GOT3 (cell line): ENCODE results near the gene TNFAIP3.
"Not testable (repeated sequence)": the region's sequence is repeated elsewhere in the genome, so short reads cannot be mapped to it uniquely, and the experiment has no call there.

Experiments
- DNase-seq: peaks from one replicate; lab custom pipeline; 2025; ENCODE audit warnings: mixed read lengths; lab: John Stamatoyannopoulos, UW

TNFAIP3 gene

GRCh38 chr6:137878029-137878428 lies 11.0 kb downstream of the TNFAIP3 start:
- DNase-seq, result no peak

GRCh38 chr6:137878486-137879285 lies 11.6 kb downstream of the TNFAIP3 start:
- no peak for DNase-seq

GRCh38 chr6:137879299-137879698 lies 12.2 kb downstream of the TNFAIP3 start:
- DNase-seq, result no peak

DNA sequence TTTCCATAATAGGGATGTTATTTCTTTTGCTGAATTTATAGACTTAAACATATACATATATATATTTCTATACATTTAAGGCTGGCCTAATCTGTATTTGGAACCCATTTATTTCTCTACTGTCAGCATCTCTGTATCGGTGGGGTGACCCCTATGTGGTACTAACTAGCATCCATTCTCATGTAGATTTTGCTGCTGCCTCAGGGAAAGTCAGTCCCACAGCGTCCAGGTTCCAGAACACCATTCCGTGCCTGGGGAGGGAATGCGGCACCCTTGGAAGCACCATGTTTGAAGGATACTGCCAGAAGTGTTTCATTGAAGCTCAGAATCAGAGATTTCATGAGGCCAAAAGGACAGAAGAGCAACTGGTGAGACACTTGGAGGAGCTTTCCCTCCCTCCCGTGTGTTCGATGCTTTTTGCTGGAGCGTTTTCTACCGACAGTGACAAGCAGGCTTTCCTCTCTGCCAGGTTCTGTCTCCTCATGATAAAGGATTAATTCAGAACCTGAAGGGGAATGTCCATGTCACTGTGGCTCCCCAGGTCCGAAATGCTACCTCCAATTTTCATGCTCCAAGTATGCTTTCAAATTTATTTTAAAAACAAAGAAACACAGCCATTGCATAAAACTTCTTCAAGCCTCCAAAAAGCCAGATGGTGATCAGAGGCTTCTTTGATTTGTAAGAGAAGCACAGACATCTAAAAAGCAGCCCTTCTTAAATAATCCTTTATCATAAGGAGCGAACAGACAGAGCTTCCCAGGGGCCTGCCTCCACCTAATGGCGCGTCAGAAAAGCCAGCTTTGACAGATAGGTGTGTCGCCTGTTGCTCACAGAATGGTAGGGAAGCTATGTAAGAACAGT lies 13.1 kb downstream of the TNFAIP3 start:
- no peak for DNase-seq

GRCh38 chr6:137880746-137881521 lies 13.9 kb downstream of the TNFAIP3 start:
- no peak for DNase-seq

DNA sequence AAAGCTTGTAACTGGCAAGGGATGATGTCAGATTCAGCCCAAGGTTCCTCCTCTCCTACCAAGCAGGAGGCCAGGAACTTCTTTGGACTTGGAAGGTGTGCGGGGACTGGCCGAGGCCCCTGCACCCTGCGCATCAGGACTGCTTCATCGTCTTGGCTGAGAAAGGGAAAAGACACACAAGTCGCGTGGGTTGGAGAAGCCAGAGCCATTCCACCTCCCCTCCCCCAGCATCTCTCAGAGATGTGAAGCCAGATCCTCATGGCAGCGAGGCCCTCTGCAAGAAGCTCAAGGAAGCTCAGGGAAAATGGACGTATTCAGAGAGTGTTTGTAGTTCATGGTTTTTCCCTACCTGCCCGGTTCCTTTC lies 14.4 kb downstream of the TNFAIP3 start:
- DNase-seq, result no peak

DNA sequence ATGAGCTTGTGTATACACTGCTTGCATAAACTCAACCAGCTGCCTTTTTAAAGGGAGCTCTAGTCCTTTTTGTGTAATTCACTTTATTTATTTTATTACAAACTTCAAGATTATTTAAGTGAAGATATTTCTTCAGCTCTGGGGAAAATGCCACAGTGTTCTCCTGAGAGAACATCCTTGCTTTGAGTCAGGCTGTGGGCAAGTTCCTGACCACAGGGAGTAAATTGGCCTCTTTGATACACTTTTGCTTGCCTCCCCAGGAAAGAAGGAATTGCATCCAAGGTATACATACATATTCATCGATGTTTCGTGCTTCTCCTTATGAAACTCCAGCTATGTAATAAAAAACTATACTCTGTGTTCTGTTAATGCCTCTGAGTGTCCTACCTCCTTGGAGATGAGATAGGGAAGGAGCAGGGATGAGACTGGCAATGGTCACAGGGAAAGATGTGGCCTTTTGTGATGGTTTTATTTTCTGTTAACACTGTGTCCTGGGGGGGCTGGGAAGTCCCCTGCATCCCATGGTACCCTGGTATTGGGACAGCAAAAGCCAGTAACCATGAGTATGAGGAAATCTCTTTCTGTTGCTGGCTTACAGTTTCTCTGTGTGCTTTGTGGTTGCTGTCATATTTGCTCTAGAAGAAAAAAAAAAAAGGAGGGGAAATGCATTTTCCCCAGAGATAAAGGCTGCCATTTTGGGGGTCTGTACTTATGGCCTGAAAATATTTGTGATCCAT lies 15.3 kb downstream of the TNFAIP3 start:
- no peak for DNase-seq

- DNase-seq, result no peak
These were observed 16.5 kb downstream of the TNFAIP3 start for GRCh38 chr6:137883400-137884148.

DNA sequence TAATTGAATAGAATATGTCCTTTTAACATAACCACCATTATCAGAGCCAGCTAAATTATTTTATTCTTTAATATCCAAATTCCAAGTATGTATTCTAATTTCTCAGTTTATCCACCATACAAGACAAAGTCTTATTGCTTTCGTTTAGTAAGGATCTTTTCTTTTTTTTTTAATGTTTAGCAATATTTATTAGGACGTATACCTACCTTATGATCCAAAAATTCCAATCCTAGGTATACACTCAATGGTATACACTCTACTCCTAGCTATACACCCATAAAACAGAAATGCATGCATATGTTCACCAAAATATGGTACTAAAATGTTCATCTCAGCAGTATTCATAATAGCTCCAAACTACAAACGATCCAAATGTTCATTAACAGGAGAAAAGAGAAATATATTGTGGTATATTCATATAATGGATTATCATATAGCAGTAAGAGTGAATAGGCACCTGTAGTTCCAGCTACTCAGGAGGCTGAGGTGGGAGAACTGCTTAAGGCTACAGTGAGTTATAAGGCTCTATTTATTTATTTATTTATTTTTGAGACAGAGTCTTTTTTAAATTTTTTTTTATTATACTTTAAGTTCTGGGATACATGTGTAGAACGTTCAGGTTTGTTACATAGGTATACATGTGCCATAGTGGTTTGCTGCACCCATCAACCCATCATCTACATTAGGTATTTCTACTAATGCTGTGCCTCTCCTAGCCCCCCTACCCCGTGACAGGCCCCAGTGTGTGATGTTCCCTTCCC lies 17.3 kb downstream of the TNFAIP3 start:
- no peak for DNase-seq

GRCh38 chr6:137884910-137885229 lies 17.8 kb downstream of the TNFAIP3 start:
- DNase-seq, result not testable (repeated sequence)

GRCh38 chr6:137886226-137886625 lies 19.2 kb downstream of the TNFAIP3 start:
- not testable (repeated sequence) for DNase-seq

DNA sequence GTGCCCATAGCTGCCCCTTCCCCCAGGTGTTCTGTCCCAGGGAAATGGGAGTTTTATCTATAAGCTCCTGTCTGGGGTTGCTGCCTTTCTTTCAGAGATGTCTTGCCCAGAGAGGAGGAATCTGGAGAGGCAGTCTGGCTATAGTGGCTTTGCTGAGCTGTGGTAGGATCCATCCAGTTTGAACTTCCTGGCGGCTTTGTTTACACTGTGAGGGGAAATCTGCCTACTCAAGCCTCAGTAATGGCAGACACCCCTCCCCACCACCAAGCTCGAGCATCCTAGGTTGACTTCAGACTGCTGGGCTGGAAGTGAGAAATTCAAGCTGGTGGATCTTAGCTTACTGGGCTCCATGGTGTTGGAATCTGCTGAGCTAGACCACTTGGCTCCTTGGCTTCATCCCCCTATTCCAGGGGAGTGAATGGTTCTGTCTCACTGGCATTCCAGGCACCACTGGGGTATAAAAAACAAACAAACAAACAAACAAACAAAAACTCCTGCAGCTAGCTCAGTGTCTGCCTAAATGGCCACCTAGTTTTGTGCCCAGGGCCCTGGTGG lies 24.0 kb downstream of the TNFAIP3 start:
- no peak for DNase-seq

DNA sequence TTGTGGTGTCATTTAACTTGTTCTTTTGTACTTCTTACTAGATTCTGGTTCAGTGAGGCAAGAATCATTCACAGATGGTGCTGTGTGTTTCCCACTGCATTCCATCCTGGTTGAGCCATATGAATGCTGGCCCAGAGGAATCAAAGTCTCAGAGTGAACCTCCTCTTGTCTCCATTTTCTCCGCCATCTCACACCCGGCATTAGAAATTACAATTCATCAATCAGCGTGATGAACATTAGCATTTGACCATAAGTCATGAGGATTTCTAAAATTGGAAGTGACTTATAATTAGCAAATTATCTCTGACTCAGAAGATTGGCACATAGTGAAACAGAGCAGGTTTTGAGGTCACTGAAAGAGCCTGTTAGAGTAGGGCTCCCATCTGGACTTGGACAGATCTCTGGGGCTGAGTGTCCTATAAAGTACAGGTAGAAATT lies 25.2 kb downstream of the TNFAIP3 start:
- DNase-seq, result no peak

DNA sequence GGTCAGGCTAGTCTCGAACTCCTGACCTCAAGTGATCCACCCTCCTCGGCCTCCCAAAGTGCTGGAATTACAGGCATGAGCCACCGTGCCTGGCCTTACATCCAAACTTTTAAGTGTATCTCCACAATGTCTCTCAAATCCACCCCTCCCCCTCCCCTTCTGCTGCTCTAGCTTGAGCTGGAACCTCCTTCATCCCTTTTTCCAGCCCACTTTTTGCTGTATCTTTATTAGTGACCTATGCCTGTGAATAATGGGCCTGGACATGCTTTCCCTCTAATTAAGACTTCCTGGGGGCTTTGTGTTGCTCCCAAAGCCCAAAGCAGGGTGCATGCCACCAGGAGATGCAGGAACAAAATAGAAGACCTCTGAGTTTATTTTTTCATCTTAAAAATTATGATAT lies 26.1 kb downstream of the TNFAIP3 start:
- DNase-seq, result no peak

DNA sequence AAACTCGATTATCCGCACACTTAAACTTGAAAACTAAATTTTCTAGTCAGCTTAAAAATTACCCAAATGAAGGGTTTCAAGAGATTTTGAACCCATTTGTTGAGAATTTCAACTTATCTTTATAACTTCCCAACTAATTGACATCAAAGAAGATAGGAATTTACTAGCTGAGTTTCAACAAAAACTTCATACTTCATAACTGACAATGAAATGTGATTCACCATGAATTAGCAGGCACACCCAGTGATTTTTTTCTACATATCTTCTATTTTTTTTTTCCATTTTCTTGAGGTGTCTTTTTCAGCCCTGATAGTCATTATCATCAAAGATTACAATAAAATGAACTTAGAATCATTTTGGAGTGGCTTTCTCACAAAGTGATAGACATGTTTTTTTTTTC lies 26.7 kb downstream of the TNFAIP3 start:
- DNase-seq, result no peak

GRCh38 chr6:137894378-137894777 lies 27.3 kb downstream of the TNFAIP3 start:
- DNase-seq, result not testable (repeated sequence)

DNA sequence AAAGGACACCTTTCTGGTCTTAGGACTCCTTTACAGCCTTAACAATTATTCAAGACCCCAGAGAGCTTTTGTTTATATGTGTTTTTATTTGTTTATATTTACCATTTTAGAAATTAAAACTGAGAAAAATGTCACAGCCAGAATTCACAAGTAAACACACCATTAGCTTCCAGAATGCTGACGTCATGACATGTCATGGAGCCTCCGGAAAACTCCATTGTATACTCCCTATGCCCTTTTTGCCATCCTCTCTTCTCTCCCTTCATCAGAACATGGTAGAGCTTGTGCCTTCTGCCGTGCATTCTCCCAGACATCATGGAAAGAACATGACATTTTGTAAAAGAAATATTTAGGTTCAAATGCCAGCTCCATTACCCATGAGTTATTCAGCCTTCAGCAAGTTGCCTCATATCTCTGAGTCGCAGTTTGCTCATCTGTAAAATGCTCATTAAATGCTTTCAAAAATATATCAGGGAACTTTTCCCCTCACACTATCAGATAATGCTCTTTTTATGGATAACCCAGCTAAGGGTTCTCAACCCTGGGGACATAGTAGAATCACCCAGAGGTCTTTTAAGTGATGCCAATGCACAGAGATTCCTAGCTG lies 27.8 kb downstream of the TNFAIP3 start:
- no peak for DNase-seq

GRCh38 chr6:137896647-137897046 lies 29.6 kb downstream of the TNFAIP3 start:
- DNase-seq, result no peak

- DNase-seq, result no peak
These were observed 33.8 kb downstream of the TNFAIP3 start for GRCh38 chr6:137900815-137901214.

DNA sequence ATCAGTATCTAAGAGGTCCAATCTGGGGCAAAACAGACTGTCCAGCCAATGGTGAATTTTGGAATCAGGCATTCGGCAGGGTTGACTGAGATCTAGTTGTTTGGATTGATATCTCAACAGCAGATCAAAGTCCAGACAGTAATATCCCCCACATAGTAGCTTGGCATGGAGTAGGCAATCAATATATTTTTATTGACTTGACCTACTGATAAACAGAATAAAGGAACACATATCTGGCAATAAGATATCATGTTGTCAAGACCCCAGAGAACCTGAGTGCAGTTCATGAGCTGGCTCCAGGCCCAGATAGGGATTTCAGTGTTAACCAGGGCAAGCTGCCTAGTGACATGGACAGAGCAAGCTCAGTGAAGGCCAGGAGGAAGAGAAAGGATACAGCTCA lies 34.4 kb downstream of the TNFAIP3 start:
- DNase-seq, result no peak
